ENCODE data around the gene MARK1.
"Not testable (repeated sequence)": the region's sequence is repeated elsewhere in the genome, so short reads cannot be mapped to it uniquely, and the experiment has no call there.

GRCh38 chr1:220683716-220684115, 155.8 kb downstream of the MARK1 start:
- TF ChIP-seq CTCF, POLR2A (IDR thresholded peaks at IDR 0.05): not testable (repeated sequence)
